PC-9 (cell line): Measurements from ENCODE around the gene SELENOW. TPM values are rescaled to one million over a fixed set of nuclear protein-coding genes. Genes with fewer than 3 reads are reported as not detected.

Experiments used
- BruUV-seq: library from RNA; stranded (reverse); fragments of 400-500 nt; replicated peaks from 2 replicates; lab custom pipeline; 2021; lab: Mats Ljungman, UMichigan
- CTCF ChIA-PET: fragments of 300-600 bp; sonication (Branson Sonifier 250); formaldehyde crosslinking; loops from one replicate; lab custom pipeline; 2022; ENCODE audit warnings: antibody characterized with exemption; lab: Charles Lee
- POLR2A ChIA-PET: fragments of 300-600 bp; sonication (Branson Sonifier 250); formaldehyde crosslinking; loops from one replicate; lab custom pipeline; 2022; ENCODE audit warnings: antibody characterized with exemption; ENCODE audit not compliant: unreplicated experiment; lab: Charles Lee
- DNase-seq, 2 experiments: peaks; one replicate each; pipeline versions ENCODE4 v3.0.0 to v3.0.0-alpha.2; 2015 to 2022; ENCODE audit warnings: mixed read lengths in 1 of 2
- H2AFZ ChIP-seq: fragments of 200-600 bp; sonication (generic); 2 replicates; pipeline ENCODE4 v1.8.1; 2017; ENCODE audit warnings: antibody characterized with exemption
- H3F3A ChIP-seq: fragments of 200-600 bp; sonication (generic); 2 replicates; pipeline ENCODE4 v1.8.1; 2017; ENCODE audit warnings: antibody characterized with exemption, mild to moderate bottlenecking, low read depth; ENCODE audit not compliant: insufficient read depth
- H3K27ac ChIP-seq: fragments of 200-600 bp; sonication (generic); 2 replicates; pipeline ENCODE4 v1.6.1; 2016; ENCODE audit warnings: mixed run types
- H3K27me3 ChIP-seq: fragments of 200-600 bp; sonication (generic); 2 replicates; pipeline ENCODE4 v1.6.1; 2016; ENCODE audit warnings: low read depth, mixed run types; ENCODE audit not compliant: insufficient read depth
- H3K36me3 ChIP-seq: fragments of 200-600 bp; sonication (generic); 2 replicates; pipeline ENCODE4 v1.6.1; 2016; ENCODE audit warnings: low read depth, mixed run types
- H3K4me1 ChIP-seq: fragments of 200-600 bp; sonication (generic); replicated peaks from 2 replicates; pipeline ENCODE4 v1.6.1; 2016; ENCODE audit warnings: mixed run types; ENCODE audit not compliant: insufficient read depth
- H3K4me2 ChIP-seq: fragments of 200-600 bp; sonication (generic); 2 replicates; pipeline ENCODE4 v1.6.1; 2017; ENCODE audit warnings: mixed run types
- H3K4me3 ChIP-seq: fragments of 200-600 bp; sonication (generic); 2 replicates; pipeline ENCODE4 v1.6.1; 2016; ENCODE audit warnings: mixed run types
- H3K79me2 ChIP-seq: fragments of 200-600 bp; sonication (generic); 2 replicates; pipeline ENCODE4 v1.6.1; 2017; ENCODE audit warnings: low read depth, mixed run types
- H3K9me2 ChIP-seq: fragments of 200-600 bp; sonication (generic); 2 replicates; pipeline ENCODE4 v1.8.1; 2017; ENCODE audit warnings: mild to moderate bottlenecking; ENCODE audit not compliant: insufficient read depth
- H3K9me3 ChIP-seq: fragments of 200-600 bp; sonication (generic); 2 replicates; pipeline ENCODE4 v1.8.1; 2016; ENCODE audit warnings: low read depth; ENCODE audit not compliant: insufficient read depth
- H4K20me1 ChIP-seq: fragments of 200-600 bp; sonication (generic); 2 replicates; pipeline ENCODE4 v1.8.1; 2017; ENCODE audit not compliant: insufficient read depth
- EZH2 ChIP-seq: fragments of 200-600 bp; sonication (generic); IDR thresholded peaks from 2 replicates; pipeline ENCODE4 v1.8.0; 2017; ENCODE audit warnings: antibody characterized with exemption, low read depth
- intact Hi-C: fragments of 100-400 bp; cut with micrococcal nuclease; formaldehyde crosslinking; loops from one replicate; pipeline ENCODE4 v1.10.0; 2022; ENCODE audit not compliant: unreplicated experiment
- total RNA-seq: library from RNA; stranded (reverse); gene quantifications from 2 replicates; pipeline ENCODE4 v1.2.3, GENCODE V29; 2021
- TF ChIP-seq, protein P1 (sequence below): fragments of 200-600 bp; sonication (generic); conservative IDR thresholded peaks from 2 replicates; pipeline ENCODE4 v1.6.1; 2017; ENCODE audit warnings: mixed run types, antibody characterized with exemption, mild to moderate bottlenecking, moderate library complexity

Gene SELENOW
- total RNA-seq, 1 experiment from 2014 or later, result 186 TPM

DNA sequence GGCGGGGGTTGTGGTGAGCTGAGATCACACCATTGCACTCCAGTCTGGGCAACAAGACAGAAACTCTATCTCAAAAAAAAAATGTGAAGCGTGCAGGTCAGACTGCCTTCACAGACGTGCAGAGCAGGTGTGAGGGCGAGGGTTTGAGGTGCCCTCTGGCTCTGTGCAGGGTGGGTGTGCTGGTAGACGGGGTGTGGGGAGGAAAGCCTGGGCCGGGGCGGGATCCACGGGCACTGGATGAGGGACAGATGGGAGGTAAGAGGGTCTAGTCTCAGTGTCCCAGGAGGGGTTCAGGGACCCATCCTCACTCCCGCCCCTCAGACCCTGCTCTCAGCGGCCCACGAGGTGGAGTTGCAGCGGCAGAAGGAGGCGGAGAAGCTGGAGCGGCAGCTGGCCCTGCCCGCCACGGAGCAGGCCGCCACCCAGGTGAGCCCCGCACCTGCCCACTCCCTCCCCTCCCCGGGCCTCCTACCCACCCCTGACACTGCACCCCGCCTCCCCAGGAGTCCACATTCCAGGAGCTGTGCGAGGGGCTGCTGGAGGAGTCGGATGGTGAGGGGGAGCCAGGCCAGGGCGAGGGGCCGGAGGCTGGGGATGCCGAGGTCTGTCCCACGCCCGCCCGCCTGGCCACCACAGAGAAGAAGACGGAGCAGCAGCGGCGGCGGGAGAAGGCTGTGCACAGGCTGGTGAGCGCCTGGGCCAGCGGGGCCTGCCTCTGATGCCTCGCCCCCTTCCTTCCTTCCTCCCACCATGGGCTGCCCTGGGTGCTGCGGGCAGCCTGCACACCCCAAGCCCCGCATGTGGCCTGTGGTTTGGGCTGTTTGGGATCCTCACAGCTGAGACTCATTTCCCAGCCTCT, 24.1 kb upstream of the SELENOW start:
- Histone ChIP-seq H3K79me2 (peaks cover 9% of the 10 kb centered on the region), H3F3A (peaks cover 40% of the 10 kb centered on the region; the same call in 1 of the 2 replicates), H3K36me3 (peaks cover 50% of the 10 kb centered on the region), H3K27me3 (no peaks in the 10 kb centered on the region), H4K20me1 (peaks cover 37% of the 10 kb centered on the region), H3K27ac (no peak overlapping the region), H3K9me3 (no peaks in the 10 kb centered on the region), H3K4me2 (no peak overlapping the region), H2AFZ (no peak overlapping the region), H3K4me1 (no peaks in the 10 kb centered on the region), H3K9me2 (no peaks in the 10 kb centered on the region), H3K4me3 (no peak overlapping the region)
- intact Hi-C loops, result no loop called here
- ChIA-PET POLR2A (no interaction called here), CTCF (no interaction called here)
- BruUV-seq, result no TSS peak
- TF ChIP-seq EZH2, result no peak
- TF ChIP-seq, protein P1, sequence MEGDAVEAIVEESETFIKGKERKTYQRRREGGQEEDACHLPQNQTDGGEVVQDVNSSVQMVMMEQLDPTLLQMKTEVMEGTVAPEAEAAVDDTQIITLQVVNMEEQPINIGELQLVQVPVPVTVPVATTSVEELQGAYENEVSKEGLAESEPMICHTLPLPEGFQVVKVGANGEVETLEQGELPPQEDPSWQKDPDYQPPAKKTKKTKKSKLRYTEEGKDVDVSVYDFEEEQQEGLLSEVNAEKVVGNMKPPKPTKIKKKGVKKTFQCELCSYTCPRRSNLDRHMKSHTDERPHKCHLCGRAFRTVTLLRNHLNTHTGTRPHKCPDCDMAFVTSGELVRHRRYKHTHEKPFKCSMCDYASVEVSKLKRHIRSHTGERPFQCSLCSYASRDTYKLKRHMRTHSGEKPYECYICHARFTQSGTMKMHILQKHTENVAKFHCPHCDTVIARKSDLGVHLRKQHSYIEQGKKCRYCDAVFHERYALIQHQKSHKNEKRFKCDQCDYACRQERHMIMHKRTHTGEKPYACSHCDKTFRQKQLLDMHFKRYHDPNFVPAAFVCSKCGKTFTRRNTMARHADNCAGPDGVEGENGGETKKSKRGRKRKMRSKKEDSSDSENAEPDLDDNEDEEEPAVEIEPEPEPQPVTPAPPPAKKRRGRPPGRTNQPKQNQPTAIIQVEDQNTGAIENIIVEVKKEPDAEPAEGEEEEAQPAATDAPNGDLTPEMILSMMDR, result no peak
- DNase-seq, result no peak

- no peak overlapping the region for H3K27ac ChIP-seq
- peaks cover 37% of the 10 kb centered on the region; the same call in 1 of the 2 replicates for H3F3A ChIP-seq
- no peak overlapping the region for H2AFZ ChIP-seq
- peaks cover 42% of the 10 kb centered on the region for H3K36me3 ChIP-seq
- H3K27me3 ChIP-seq, result no peaks in the 10 kb centered on the region
- CTCF ChIA-PET, result no interaction called here
- no peaks in the 10 kb centered on the region for H3K9me3 ChIP-seq
- H4K20me1 ChIP-seq, result peaks cover 29% of the 10 kb centered on the region
- no peaks in the 10 kb centered on the region for H3K4me1 ChIP-seq
- H3K9me2 ChIP-seq, result no peaks in the 10 kb centered on the region
- 0 out of 2 replicates have a peak, but pooled peaks cover 1% of the 10 kb centered on the region for H3K79me2 ChIP-seq
- no peak overlapping the region for H3K4me2 ChIP-seq
- no peak overlapping the region for H3K4me3 ChIP-seq
- POLR2A ChIA-PET, result no interaction called here
- DNase-seq, result no peak
- intact Hi-C loops, result no loop called here
- no TSS peak for BruUV-seq
- TF ChIP-seq, protein P1, result no peak
- no peak for TF ChIP-seq EZH2
Measured at GRCh38 chr19:47755065-47755761, 23.3 kb upstream of the SELENOW start.

DNA sequence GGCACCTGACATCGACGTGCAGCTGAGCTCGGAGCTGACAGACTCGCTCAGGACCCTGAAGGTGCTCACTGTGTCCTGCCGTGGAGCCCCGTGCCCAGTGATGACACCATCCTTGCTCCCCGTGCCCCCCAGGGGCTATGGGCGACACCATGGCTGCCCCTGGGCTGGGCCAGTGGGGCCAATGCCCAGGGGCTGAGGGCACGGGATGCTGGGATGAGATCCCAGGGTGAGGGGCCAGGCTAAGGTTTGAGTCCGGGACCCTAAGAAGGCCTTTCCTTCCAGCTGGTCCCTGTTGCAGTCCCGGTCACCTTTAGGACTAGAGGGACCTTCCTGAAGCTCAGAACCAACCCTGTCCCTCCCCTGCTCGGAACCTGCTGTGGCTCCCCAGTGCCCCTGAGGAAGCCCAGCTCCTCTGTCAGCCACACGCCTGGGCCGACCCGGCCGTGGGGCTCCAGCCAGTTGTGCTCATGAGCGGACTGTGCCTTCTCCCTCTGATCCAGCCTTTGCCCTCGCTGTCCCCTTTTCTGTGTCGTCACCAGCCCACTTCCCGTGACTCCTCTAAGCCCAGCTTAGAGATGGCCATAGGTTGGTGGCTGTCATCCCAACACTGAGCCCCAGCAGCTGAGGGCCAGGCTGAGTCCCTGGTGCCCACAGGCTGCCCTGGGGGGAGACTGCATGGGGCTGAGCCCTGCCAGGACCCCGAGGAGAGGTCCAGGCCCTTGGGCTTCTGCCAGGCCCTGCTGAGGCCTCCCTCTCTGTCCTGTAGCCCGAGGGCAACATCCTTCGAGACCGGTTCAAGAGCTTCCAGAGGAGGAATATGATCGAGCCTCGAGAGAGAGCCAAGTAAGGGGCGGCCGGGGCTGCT, 22.5 kb upstream of the SELENOW start:
- H3K27ac ChIP-seq, result no peak overlapping the region
- no peaks in the 10 kb centered on the region for H3K9me2 ChIP-seq
- peaks cover 45% of the 10 kb centered on the region for H3F3A ChIP-seq
- ChIA-PET CTCF (no interaction called here), POLR2A (no interaction called here)
- H2AFZ ChIP-seq, result no peak overlapping the region
- H3K4me1 ChIP-seq, result no peaks in the 10 kb centered on the region
- H3K4me3 ChIP-seq, result no peak overlapping the region
- BruUV-seq, result no TSS peak
- intact Hi-C loops, result no loop called here
- TF ChIP-seq EZH2, result no peak
- TF ChIP-seq, protein P1, result no peak
- peaks cover 28% of the 10 kb centered on the region for H4K20me1 ChIP-seq
- no peaks in the 10 kb centered on the region for H3K79me2 ChIP-seq
- H3K9me3 ChIP-seq, result no peaks in the 10 kb centered on the region
- peaks cover 39% of the 10 kb centered on the region for H3K36me3 ChIP-seq
- DNase-seq, result no peak
- no peak overlapping the region for H3K4me2 ChIP-seq
- H3K27me3 ChIP-seq, result no peaks in the 10 kb centered on the region
